CD4-positive, alpha-beta T cell treated with Interleukin-4 for 1 hour (primary cell): ENCODE measurements around the gene SLC22A15.
"Not testable (repeated sequence)": the region's sequence is repeated elsewhere in the genome, so short reads cannot be mapped to it uniquely, and the experiment has no call there.

Source experiments
- DNase-seq, 2 donors: peaks; one replicate each; pipeline ENCODE4 v3.0.0-alpha.2; 2020 to 2022

The SLC22A15 gene

DNA sequence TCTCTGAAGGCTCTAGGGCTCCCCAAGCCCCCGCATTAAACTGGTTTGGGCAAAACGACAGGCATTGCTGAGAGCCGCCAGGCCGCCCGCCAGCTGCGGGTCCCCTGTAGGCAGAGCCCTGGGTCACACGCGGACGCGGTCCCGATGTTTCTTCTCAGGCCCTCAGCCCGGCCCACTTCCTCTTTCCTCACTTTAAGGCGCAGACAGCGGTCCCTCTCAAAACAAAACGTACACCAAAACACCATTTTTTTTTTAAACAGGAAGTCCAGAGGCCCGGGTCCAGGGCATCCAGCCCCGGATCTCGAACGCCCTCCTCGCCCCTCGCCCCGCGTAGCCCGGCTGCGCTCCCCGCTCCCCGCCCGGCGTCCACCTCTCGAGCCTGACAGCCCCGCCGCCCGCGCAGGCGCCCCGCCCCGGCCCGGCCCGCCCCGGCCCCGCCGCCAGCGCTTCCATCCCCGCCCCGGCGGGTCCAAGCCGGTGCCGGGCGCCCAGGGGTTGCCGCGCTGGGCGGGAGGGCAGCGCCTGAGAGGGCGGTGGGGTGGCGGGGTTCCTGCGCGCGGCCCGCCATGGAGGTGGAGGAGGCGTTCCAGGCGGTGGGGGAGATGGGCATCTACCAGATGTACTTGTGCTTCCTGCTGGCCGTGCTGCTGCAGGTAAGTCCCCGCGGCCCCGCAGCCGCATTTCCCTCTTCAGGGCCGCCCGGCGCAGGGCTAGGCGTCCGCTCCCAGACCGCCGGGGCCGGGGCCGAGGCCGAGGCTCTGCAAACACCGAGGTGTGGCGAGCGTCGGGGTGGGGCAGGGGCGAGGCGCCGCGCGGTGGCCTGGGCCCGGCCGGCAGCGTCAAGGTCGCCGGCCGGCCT, at the start of gene SLC22A15:
Gene SLC22A15, plus strand, starts transcription at position 452 of the 859 bp plus-strand sequence. Its CDS starts 115 bp downstream, at position 567.
- DNase-seq: peak; percentile 28 to 73

- DNase-seq: no peak
Measured at GRCh38 chr1:115927971-115928370, 48.3 kb upstream of the SLC22A15 start.

- no peak for DNase-seq
Measured at GRCh38 chr1:115929881-115930280, 46.4 kb upstream of the SLC22A15 start.

DNA sequence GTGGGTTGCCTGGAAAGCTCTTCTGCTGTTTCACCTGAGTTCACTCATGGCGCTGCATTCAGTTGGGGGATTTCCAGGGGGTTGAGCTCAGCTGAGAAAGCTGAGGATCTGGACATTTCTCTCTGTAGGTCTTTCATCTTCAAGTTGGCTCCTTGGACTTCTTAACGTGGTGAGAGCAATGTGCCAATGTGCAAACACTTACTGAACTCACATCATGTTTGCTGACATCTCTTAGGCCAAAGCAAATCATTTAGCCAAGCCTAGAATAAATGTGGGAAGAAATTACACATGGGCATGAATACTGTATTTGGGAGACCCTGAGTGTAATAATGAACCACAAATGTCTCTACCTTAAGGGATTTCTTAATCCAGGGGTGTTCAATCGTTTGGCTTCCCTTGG, 42.7 kb upstream of the SLC22A15 start:
- no peak for DNase-seq

DNA sequence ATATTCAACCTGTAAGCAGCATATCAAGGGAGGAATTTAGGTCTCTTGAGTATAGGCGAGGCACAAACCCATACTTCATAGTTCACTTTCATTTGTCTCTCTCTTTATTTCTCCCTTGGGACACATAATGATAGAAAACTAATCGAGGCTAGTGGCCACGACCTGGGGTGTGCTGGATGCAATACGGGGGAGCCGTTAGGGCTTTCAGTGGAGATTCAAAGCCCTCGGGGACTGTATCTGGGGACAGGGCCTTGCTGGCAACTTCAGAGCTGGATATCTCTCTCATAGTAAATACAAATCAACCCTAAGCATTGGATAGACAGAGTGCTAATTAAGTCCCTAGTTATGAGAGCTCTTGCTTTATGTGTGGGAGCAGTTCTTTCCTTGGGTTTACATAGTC, 36.9 kb upstream of the SLC22A15 start:
- DNase-seq: no peak

DNA sequence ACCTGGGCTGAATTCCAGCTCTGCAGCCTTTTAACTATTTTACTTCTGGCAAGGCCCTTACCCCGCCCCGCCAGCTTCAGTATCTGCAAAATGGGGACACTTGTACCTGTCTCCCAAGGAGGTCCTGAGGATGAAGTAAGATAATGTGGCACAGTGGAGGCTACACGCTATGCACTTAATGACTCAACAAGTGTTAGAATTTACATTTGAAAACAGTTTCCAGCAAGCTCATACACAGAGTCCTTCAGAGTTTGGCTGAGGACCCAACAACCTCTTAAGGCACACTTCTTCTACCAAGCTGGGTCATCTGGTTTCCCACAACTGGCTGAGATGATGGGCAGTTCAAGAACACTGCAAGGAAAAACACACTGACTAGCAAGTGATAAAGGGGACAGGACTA, 30.2 kb upstream of the SLC22A15 start:
- no peak for DNase-seq

DNA sequence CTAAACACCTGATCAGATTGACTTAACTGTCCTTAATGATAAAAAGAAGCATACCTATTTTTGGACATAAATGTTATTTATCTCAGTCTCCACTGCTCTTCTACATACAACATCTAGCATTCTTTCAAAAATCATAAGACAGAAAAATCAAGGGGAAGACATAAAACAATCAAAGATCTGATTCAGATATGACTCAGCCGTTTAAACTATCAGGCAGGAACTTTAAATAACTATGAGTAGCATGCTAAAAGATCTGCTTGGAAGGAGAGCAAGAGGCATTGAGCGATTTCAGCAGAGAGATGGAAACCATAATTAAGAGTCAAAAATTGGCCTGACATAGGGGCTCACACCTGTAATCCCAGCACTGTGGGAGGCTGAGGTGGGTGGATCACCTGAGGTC, 27.2 kb upstream of the SLC22A15 start:
- DNase-seq: no peak

DNA sequence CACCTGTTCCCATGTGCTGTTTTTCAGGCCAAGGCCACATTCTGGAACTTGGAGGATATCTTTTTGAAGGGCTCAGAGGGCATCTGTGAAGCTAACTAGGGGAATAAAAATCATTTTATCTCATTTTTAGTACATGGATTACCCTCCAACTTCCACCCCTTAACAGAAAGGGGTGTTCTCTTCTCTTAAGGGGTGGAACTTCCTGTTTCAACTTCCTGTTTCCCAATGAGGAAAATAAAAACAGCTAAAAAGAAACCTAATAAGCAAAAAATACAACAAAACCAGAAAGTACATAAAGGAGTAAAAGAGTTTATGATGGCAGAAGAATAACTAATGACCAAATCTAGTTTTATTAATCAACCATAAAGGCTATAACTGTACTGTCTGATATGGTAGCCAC, 24.8 kb upstream of the SLC22A15 start:
- DNase-seq: no peak

- no peak for DNase-seq
Measured at GRCh38 chr1:115952547-115952946, 23.8 kb upstream of the SLC22A15 start.

DNA sequence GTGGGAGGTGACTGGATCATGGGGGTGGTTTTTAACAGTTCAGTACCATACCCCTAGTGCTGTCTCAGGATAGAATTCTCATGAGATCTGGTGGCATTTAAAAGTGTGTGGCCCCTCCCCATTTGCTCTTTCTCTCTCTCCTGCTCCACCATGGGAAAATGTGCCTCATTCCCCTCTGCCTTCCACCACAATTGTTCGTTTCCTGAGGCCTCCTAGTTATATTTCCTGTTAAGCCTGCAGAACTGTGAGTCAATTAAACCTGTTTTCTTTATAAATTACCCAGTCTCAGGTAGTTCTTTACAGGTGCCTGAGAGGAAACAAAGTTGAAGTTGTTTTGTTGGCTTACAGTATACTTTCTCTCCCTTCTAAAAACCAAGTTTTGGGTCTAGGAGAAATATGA, 23.1 kb upstream of the SLC22A15 start:
- DNase-seq: no peak

DNA sequence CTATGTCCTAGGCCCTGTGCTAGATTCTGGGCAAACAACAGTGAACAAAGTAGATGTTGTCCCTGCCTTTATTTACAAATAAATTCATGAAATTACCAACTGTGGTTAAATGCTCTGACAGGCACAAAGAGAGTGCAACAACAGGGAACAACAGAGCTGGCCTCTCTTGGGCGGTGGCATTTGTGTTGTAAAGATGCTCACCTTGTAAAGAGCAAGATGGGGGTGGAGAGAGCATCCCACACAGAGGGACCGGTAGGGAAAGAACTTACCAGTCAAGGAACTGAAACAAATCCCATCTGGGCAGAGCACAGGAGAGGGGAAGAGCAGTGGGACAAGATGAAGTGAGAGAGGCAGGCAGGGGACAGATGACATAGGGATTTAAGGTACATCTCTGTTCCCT, 21.6 kb upstream of the SLC22A15 start:
- no peak for DNase-seq

DNA sequence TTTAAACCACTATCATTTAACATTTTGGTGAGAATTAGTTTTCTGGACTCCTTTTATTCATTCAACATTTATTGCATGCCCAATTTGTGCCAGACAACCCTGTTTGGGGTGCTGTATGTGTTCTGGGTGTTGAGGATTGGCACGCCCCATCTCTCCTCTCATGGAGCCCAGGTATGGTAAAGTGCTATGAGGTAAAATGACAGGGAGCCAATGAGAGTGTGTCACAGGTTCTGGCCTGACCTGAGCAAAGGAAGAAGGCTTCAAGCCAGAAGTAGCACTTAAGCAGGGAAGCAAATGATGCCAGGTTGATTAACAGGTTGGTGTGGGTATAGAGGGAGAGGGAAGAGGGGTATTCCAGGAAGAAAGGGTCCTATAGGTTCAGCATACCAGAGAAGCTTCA, 21.1 kb upstream of the SLC22A15 start:
- no peak for DNase-seq

DNA sequence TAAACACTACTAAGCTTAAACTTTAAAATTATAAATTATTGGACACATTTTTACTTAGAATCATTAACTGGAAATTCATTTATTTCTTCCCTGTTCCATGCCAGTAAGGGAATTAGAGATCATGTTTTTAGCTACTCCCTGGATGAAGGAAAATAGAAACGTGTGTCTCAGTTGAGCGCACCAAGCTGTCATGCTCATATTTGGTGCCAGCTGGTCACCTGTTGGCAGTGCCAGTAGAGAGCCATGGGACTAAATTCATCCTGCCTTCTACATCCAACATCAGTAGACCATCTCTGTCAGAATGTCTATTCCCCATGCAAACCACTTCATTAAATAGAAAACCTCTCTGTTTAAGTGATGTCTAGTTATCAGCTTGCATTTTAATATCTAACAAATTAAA, 17.4 kb upstream of the SLC22A15 start:
- DNase-seq: no peak

DNA sequence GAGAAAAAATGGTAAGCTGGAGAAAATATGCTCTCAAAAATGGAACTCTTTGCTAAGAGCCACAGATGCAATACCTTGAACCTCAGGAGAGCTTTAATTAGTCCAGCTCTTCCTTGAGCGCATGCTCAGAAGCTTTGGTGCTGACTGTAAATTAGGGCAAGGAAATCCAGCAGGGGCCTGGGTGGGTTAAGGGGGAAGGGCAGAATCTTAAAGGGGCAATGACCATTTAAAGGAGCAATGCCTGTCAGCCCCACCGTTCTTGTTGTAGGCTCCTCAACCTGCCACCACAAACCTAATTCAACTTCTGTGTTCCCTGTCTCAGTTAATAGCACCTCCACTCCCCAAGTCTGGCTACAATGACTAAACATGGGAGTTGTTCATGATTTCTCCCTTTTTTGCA, 6.8 kb upstream of the SLC22A15 start:
- DNase-seq: no peak

- not testable (repeated sequence) for DNase-seq
Measured at GRCh38 chr1:115971778-115972177, 4.5 kb upstream of the SLC22A15 start.

- DNase-seq: no peak
Measured at GRCh38 chr1:115973154-115973553, 3.2 kb upstream of the SLC22A15 start.

DNA sequence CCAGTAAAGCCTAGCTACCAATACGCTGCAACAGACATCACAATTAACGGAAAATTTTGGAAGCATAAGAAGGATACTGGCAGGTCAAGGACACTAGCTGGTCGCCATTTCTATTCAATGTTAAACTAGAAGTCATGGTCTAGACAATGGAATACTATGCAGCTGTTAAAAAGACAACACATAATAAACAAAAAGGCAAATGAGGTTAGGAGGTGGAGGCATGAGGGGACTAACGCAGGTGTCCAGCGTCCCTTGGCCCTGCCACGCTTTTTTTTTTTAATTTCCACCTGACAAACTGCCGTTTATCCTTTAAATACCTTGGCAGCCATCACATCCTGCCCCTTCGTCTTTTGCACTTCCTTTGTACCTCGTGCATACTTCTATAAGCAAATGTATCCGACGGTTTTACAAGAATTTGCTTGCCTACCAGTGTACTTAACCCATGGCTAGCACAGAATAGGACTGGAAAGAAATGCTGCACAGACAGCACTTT, 698 bp upstream of the SLC22A15 start:
- DNase-seq: no peak

DNA sequence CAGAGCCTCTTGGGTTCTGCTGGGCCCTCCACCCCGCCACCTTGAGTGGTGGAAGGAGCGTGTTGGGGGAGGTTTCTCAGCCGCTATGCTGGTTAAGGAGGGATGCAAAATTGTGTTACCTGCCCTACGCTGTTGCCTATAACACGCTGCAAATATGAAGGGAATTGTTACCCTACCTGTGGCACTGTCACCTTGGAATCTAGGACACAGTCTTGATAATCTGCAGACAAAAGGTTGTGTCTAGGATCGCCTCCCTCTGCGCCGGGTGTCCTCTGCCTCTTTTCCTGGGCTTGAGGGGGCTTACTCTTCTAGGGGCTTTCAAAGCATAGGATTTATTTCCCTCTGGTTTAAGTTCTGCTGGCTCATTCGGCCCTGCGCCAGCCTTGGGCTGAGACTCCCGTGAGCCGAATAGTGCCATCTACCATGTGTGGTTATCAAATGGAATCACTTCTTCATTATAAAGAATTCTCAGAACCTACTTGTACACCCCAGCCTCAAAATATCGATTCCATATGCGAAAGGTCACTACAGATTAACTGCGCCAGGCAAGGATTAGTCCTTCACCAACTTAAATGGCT, 697 bp downstream of the SLC22A15 start:
- DNase-seq: no peak

- DNase-seq: peak in 1 of 2 donors; percentile 42
Measured at GRCh38 chr1:115977499-115978258, 1.4 kb downstream of the SLC22A15 start.

GRCh38 chr1:115978292-115978941, 2.1 kb downstream of the SLC22A15 start:
- DNase-seq: no peak

DNA sequence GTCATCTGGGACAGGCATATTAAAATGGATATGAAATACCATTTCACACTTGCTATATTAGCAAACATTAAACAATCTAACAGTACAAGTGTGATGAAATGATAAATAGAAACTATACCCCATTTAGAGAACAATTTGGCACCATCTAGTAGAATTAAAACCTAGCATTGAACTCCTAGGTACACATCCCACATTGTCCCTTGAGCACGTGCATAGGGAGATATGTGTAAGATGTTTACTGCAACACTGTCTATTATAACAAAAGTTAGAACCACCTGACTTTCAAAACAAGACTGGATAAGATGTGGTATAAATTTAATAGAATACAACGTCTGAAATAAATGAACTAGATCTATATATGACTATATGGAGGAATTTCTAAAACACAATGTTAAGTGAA, 3.8 kb downstream of the SLC22A15 start:
- no peak for DNase-seq

GRCh38 chr1:115980998-115981993, 5.0 kb downstream of the SLC22A15 start:
- DNase-seq: peak; percentile 32 to 41
